Superior temporal gyrus (tissue), 1 donor: ENCODE data around the gene GDPD5.

Experiments
- DNase-seq: peaks from one replicate; pipeline ENCODE4 v3.0.0-alpha.2; 2016; ENCODE audit errors: extremely low spot score

The GDPD5 gene

DNA sequence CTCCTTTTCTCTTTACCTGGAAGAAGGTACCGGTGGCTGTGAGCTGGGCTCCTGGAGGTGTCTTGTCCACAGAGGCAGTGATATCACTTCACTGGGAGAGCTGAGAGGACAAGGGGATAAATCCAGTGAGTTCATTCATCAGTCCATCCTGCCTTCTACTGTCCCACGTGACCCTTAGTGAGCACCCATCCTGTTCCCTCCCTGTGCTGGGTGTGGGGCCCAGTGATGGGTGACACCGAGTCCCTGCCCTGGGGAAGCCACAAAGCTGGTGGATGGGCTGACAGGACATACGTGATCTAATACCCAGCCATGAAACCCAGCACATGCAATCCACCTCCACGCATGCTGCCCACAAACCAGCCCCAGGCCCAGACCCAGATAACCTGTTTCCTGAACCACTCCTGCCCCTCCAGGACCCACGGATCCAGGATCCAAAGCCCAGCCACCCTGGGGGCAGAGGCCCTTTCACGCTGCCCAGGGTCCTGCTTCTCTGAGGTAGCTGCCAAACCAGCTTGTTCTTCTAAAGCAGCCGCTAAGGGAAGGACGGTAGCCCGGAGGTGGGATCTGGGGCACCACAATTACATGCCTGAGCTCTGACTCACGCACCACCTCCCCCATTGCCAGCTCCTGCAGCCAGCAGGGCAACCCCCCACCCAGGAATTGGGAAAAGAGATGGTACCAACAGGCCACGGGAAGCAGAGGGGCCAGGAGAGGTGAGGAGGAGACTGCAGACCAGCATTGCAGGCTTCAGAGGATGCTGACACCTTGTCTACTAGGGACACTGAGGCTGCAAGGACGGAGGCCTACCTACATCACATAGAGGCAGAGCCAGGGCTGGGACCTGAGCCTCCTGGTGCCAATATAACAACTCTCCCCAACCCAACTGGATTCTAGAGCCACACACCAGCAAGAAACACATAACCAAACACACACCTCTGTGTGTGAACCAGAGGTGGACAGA, 35.2 kb downstream of the GDPD5 start:
- no peak for DNase-seq

DNA sequence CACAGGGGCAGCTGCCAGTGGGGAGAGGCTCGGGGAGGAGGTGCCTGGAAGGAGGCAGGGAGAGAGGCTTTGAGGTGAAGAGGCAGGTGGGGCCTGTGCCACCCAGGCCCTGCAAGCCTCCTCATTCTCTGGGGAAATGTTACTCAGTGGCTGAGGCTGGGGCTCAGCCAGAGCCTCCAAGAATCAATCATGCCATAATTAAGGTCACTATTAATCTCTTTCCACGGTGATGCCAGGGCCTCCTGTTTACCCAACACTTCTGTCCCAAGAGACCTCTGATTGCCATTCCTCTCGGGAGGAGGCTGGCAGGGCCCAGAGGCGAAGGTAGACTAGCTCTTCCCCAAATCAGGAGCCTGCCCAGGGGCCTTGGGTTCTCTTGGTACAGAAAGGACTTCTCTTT, 38.4 kb downstream of the GDPD5 start:
- DNase-seq: no peak

DNA sequence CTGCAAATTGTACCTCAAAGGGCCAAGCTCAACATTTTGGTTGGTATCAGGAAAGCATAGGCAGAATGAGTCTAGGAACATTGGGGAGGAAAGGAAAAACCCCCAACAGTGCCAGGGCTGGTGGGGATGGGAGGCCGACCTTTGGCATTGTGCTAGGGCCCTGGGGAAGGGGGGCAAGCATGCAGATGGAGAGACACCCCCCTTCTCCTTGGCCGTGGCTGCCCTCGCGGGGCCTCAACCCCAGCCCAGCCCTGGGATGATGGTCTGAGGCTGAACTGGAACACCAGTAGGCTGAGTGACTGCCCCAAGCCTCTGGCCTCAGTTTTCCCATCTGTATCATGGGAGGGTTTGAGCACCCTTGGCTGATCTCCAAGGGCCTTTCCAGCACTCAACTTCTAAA, 40.0 kb downstream of the GDPD5 start:
- no peak for DNase-seq

DNA sequence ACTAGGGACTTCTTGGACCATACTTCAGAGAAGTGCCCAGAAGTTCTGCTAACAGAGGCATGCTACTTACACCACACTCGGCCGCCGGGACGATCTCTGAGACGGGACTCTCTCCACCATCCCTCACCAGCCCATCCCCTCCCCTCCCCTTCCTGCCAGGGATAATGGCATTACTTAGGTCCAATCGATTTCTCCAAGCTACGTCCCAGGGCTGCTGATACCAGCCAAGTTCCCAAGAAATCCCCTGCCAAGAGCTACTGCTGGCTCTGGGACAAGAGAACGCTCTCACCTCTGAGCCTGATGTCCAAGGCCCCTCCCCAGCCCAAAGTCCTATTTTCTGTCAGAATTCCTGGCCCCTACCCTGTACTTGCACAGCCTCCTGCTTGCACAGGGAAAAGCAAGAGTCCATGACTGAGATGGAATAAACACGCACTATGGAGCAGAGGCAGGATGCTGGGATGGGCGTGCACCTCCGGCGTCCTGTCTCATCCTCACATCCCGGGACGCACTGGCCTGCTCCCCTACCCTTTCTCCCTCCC, 42.7 kb downstream of the GDPD5 start:
- no peak for DNase-seq

DNA sequence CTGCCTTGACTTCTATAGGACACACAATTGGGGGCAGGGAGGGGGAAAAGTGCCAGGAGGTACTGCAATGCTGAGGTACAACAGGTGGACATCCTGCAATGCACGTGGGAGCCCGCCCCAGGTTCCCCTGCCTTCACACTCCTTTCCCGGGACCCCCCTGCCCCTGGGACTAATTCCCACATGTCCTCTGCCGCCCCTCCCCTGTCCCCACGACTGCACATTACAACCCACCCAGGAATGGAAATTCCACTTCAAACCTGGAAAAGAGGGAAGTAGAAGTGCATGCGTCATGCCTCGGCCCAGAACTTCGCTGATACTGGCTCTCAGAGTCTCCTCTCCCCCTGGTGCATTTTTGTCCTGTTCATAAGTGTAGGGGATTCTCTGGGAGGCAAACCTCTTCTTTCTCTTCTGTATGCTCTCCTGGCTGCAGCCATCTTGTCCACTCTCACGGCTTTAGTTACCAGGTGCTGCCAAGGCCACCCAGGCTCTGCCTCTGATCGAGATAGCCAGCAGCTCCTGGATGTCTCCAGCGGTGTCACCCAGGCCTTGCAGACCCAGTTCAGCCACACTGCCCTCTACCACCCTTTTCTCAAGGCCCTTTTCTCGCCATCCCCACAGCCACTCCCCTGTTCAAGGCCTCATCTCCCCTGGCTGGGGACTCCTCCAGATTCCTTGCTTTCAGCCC, 43.7 kb downstream of the GDPD5 start:
- no peak for DNase-seq

DNA sequence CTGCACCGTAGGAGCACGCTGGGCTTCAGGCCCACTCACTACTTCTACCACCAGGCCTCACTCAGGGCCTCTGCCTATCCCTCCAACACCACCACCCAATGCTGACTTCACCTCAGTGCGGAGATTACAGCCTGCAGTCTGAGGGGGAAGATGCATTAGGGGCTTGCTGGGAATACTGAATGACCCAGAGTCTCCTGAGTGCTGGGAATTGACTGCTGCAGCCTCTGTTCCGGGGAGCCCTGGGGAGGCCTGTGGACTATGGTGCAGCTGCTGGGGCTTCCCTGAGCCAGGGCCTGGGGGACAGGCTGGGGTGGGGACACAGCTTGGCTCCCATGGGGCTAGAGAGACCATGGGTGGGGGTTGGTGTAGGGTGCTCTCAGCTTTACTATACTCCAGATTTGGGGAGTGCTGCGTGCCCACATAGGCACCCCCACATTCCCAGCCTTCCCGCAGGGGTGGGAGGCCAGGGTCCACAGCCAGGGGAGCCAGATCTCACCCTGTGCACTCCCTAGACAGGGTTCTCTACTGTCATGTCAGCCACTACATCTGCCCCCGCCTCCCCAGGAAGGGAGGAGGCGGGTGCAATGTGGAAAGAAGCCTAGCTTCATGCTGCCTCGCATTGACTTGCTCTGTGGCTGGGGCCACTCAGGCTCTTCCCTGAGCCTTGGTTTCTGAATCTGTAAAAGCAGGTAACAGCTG, 44.4 kb downstream of the GDPD5 start:
- no peak for DNase-seq

DNA sequence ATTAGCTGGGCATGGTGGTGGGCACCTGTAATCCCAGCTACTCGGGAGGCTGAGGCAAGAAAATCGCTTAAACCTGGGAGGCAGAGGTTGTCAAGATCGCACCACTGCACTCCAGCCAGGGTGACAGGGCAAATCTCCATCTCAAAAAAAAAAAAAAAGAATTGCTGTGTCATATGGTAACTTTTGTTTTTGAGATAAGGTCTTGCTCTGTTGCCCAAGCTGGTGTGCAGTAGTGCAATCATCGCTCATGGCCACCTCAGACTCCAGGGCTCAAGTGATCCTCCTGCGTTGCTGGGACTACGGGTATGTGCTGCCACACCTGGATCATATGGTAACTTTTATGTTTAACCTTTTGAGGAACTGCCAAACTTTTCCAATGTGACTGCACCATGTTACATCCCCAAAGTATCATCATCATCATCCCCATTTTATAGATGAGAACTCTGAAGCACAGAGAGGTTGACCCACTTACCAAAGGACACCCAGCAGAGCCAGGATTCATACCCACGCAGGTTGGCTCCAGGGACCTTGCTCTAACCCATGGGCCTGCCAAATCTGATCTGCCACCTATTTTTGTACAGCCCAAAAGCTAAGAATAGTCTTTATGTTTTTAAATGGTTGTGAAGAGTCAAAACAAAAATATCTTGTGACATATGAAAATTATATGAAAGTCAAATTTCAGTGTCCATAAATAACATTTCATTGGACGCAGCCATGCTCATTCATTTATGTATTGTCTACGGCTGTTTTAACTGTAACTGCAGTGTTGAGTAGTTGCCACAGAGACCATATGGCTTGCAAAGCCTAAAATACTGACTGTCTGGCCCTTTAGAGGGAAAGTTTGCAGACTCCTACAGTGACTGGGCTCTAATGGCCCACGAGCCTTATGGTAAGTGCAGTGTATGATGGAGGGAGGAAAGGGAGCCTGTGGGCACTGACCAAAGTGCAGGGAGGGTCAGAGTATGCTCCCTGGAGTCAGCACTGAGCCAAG, 45.3 kb downstream of the GDPD5 start:
- no peak for DNase-seq

DNA sequence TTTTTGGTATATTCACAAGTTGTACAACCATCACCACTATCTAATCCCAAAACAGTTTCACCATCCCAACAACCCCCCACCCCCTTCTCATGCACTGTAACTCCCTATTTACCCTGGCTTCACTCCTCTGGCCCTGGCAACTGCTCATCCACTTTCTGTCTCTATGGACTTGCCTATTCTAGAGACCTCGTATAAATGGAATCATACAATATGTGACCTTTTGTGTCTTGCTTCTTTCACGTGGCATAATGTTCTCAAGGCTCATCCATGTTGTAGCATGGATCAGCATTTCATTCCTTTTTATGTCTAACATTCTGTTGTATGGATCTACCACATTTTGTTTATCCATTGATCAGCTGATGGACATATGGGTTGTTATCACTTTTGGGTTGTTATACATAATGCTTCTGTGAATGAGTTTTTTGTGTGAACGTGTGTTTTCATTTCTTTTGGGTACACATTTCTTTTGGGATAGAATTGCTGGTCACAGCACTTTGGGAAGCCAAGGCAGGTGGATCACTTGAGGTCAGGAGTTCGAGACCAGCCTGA, 46.1 kb downstream of the GDPD5 start:
- DNase-seq: no peak

DNA sequence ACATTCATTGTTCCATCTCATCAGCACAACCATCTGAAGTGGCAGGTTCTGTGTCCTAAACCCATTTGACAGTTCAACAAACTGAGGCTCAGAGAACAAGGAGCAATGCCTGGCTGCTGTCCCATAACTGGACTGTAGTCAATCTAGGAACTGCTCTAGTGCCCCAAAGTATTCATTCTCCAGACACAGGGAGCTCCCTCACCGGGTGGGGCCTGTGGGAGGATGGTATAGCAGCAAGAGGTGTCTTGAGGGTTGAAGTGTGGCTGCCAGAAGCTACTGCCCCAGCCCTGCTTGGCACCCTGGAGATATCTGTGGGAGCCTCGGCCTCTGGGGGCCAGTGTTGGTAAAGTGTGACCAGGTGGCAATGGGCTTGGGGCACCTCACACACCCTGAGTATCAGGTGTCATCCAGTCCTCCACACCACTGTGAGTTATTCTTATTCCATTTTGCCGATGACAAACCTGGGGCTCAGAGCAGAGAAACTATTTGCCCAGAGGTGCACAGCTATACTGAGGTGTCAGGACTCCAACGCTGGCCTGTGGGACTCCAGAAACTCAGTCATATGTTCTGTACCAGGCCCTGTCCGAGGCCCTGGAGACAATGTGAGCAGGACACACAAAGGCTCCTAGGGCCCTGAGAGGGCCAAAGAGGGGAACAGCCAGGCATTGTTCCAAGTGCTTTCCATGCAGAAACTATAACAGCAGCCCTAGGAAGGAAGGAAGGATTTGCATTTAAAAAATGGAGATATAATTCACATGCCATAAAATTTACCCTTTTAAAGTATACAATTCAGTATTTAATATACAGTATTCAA, 46.8 kb downstream of the GDPD5 start:
- no peak for DNase-seq

DNA sequence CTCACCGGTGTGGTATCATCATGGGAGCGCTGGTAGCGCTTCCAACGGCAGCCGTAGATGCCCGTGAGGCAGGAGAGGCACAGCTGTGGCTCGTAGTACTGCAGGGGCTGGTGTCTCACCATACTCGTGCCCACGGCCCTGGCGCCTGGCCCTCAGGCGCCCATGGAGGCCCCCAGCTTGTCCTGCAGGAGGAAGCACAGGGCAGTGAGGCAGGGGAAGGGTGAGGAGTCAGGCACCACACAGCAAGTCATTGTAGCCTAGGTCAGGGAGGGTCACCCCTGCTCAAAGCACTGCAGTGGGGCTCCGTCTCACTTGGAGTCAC, 48.2 kb downstream of the GDPD5 start:
- DNase-seq: no peak

DNA sequence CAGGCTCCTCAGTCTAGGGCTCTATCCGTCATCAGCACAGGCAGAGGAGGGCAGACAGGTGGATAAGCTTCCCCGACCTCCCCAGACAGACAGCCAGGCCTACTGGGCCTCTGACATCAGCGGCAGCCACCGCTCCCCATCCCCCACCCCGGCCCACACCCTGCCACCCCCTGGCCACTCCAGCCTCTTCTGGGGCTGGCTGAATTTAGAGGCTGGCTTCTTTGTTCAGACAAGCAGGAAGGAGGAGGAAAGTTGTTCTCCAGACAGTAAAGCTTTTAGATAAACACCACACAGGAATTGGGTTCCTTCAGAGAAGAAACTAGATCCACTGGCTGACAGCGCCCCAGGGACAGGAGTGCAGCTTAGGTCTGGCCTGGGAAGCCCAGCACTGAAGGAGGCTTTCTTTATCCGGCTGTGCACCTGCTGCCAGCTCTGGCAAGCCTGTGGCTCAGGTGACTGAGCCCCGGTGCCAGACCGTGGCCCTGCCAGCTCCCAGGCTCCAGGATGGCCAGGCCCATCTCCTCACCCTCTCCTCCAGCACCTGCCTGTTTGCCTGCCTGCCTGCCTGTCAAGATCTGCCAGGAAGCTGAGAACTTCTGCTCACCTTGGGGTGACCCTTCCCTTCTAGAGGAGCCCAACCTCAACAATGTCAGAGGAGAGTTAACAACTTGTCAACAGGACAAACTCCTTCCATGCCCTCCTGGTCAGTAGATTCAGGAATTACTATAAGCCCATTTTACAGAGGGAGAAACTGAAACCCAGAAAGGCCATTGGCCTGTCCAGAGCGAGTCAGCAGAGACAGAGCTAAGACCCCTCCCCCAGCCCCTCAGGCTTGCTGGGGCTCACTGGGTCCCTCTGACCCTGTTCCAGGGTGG, 48.8 kb downstream of the GDPD5 start:
- no peak for DNase-seq

DNA sequence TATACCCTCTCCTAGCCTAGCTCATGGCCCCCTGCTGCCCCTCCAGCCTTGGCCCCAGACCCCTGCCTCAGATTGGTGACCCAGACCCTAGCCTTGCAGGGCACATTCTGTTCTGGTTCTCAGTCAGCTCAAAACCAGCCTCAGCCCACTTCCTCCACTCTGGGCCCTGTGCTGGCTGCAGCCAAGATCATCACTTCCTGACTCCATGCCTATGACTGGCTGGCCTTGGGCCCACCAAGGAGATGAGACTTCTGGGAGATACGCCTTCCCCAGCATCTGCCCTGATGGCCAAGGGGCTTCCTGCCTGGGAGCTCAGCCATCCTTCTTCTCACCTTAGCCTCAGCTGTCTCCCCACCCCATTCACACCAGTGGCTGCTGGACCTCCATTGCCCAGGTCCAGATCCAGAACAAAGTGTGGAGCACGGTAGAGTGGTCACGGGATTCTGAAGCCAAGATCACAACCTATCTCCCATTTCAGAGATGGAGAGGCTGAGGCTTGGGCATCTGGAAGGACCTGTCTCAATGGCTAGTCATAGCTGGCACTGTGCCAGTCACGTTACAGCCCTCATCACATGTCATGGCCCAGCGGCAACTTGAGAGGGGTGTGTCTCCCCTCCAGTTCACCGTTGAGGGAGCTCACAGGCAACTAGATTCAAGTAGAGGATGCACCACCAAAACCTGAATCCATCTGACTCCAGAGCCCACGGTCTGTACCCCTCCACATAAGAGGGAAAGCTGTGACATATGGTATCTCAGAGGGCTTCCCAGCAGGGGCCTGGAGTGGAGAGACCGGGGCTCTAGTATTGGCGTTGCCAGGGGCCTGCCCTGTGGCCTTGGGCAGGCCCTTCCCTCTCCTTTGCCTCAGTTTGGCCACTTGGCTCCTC, 49.7 kb downstream of the GDPD5 start:
- no peak for DNase-seq

DNA sequence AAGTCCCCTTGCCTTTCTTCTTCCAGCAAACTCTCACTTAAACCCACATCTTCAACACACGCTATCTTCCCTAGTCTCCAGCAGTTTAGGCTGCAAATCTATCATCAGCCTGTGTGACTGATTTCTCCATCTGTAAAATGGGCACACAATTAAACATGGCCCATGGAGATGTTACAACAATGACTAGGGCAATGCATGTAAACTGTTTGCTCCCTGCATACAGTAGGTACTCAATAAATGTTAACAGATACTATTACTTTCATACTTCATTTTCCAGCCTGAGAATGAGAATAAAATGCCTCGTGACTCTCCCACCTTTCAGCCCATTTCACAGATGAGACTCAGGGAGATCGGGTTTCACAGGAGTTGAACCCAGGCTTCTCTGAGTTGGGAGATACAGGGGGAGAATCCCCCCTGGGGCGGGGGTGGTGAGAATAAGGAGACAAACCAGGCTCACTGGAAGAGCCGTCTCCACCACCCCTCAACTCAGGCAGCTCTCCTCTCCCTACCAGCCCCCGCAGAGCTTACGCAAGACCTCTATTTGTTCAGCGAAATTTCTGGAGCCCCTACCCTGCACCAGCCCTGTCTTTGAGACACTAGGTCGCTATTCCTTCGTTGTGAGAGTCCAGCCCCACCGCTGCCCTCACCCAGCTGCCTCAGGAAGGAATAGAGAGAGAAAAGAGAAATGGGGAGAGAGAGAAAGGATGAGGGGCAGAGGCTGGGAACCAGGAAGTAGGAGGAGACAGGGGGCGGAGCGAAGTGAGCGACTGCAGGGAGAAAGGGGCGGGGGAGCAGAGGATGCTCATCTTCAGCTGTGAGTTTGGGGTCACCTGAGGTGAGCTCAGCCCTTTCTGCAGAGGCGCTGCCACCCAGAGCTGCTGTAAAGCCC, 50.6 kb downstream of the GDPD5 start:
- no peak for DNase-seq

DNA sequence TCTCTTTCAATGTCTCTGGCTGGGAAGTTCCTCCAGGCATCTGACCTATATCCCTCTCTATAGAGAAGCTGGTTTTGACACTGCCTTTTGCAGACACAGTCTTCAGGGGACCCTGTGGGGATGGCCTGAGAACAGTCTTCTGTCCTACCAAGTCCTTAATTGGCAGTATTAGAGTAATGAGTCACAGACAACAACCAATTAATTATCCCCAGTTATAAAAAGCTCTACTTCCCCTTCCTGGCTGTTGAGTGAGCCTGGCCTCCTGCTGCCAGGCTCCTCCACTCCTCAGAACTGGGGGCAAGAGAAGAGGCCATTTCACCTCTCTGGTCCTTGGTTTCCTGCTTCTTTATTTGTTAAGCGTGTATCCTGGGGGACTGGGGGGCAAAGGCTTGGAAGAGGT, 51.5 kb downstream of the GDPD5 start:
- no peak for DNase-seq

DNA sequence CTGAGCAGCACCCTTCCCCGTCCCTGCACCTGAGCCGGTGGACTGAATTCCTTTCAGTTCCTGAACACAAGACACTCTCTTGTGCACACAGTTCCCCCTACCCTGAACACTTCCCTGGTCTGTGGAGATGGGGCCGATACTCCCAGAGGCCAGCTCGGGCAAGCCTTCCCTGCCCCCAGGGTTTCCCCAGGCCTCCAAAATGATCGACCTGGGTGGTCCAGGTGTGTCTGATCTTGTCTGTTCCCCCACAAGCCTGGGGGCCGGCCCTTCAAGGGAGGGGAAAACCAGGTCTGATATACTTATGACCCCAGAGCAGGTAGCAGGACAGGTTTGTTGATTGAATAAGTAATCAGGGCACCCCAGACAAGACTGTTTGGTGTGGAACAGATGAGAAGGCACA, 52.1 kb downstream of the GDPD5 start:
- no peak for DNase-seq

DNA sequence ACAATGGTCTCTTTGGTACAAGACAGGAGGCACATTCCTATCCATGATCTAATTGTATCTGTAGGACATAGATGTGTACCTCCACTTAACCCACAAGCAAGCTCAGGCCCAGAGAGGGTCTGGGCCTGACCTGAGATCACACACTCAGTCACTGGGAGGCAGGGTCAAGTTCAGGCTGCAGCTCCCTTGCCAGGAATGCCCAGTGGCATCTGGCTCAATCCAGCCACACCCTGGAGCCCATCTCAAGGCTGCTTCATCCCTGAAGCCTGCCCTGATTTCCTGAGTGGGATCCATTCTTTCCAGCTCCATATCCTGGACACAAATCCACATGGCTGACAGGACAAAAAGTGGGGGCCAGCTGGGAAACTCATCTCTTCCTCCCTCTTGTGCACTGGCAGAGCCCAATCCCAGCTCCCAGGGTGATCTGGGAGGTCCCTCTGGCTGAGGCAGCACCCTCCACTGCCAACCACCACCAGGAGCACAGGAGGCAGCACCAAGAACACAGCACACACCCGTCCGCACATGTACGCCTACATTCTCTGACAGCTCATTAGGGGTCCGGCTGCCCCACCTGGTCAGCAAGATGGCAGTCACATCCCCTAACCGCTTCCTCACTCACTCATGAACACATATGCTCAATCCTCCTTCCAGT, 53.5 kb downstream of the GDPD5 start:
- no peak for DNase-seq
